K562 (cell line): ENCODE data around the gene SH2B2. TPM values are rescaled to one million over a fixed set of nuclear protein-coding genes. Genes with fewer than 3 reads are reported as not detected.

ENCODE experiments used
- ATAC-seq: fragments of 200-7000 bp; cut with Tn5 transposase; 3 replicates; pipeline ENCODE4 v1.9.1; 2020; ENCODE audit warnings: moderate library complexity
- BruUV-seq: library from RNA; stranded (reverse); fragments of 400-500 nt; replicated peaks from 2 replicates; lab custom pipeline; 2021; lab: Mats Ljungman, UMichigan
- CTCF ChIA-PET: fragments of 300-600 bp; formaldehyde crosslinking; extraction: SDS; loops from one replicate; lab custom pipeline; 2021; ENCODE audit warnings: low intra/inter-chr PET ratio; lab: Yijun Ruan, JAX
- POLR2A ChIA-PET: fragments of 300-600, 350-650 bp; sonication (Branson Sonifier 250); formaldehyde crosslinking; extraction: SDS; loops from one replicate; lab custom pipeline; 2021; ENCODE audit warnings: antibody characterized with exemption, inconsistent platforms; lab: Yijun Ruan, JAX
- DNase-seq, 4 experiments: peaks; one replicate each; pipeline versions ENCODE4 v3.0.0 to v3.0.0-alpha.2; 2011 to 2018; ENCODE audit warnings: low spot score in 3 of 4, mixed read lengths in 3 of 4; ENCODE audit errors: extremely low read depth in 1 of 4
- FAIRE-seq: peaks from 2 replicates; lab custom pipeline; 2011; peaks lifted over from hg19 to GRCh38; lab: Jason Lieb, UNC
- H2AFZ ChIP-seq: 2 replicates; pipeline ENCODE4 v1.6.0; 2011; ENCODE audit warnings: low read depth, low read length, control low read depth, inconsistent platforms
- H3K27ac ChIP-seq: fragments of 200-600 bp; 3 replicates; pipeline ENCODE4 v1.8.0; 2011; ENCODE audit warnings: low read depth, mild to moderate bottlenecking, control low read depth, inconsistent platforms, low read length, moderate library complexity, mixed read lengths; ENCODE audit errors: extremely low read depth
- H3K27me3 ChIP-seq, 2 experiments: fragments of 300-600 bp in 1 of 2; 2 replicates in 1 of 2; 3 replicates in 1 of 2; pipeline versions ENCODE4 v1.6.0 to v1.8.0; 2011; ENCODE audit warnings: inconsistent platforms in 2 of 2, low read length in 2 of 2, mild to moderate bottlenecking in 1 of 2, mixed read lengths in 1 of 2, moderate library complexity in 1 of 2; ENCODE audit not compliant: control insufficient read depth in 2 of 2, insufficient read depth in 2 of 2
- H3K36me3 ChIP-seq: fragments of 300-600 bp; 3 replicates; pipeline ENCODE4 v1.8.0; 2011; ENCODE audit warnings: mild to moderate bottlenecking, low read length, inconsistent platforms; ENCODE audit not compliant: control insufficient read depth, insufficient read depth
- H3K4me1 ChIP-seq, 2 experiments: fragments of 200-600 bp in 1 of 2; replicated peaks in 1 of 2; 2 replicates in 1 of 2; 3 replicates in 1 of 2; pipeline versions ENCODE4 v1.5.1 to v1.8.0; 2011; ENCODE audit warnings: inconsistent platforms in 2 of 2, low read length in 2 of 2, mild to moderate bottlenecking in 1 of 2, mixed read lengths in 1 of 2, moderate library complexity in 1 of 2; ENCODE audit not compliant: control insufficient read depth in 2 of 2, insufficient read depth in 2 of 2
- H3K4me2 ChIP-seq: 2 replicates; pipeline ENCODE4 v1.6.1; 2011; ENCODE audit warnings: low read length, control low read depth, inconsistent platforms, mixed read lengths; ENCODE audit not compliant: insufficient read depth
- H3K4me3 ChIP-seq: fragments of 200-600 bp; sonication (generic), shearing (Covaris generic); 2 replicates; pipeline ENCODE4 v1.5.1; 2016; ENCODE audit warnings: control low read depth, inconsistent platforms
- H3K79me2 ChIP-seq: fragments of 200-600 bp; 3 replicates; pipeline ENCODE4 v1.8.0; 2011; ENCODE audit warnings: low read length, inconsistent platforms; ENCODE audit not compliant: control insufficient read depth, insufficient read depth
- H3K9ac ChIP-seq, 2 experiments: 2 replicates each; pipeline versions ENCODE4 v1.6.0 to v1.6.1; 2011; ENCODE audit warnings: low read depth in 2 of 2, low read length in 2 of 2, control low read depth in 1 of 2, inconsistent platforms in 1 of 2, mild to moderate bottlenecking in 1 of 2, mixed read lengths in 1 of 2; ENCODE audit not compliant: insufficient read depth in 1 of 2
- H3K9me1 ChIP-seq: one replicate; pipeline ENCODE4 v1.6.0; 2011; ENCODE audit warnings: inconsistent platforms, mild to moderate bottlenecking, low read length, moderate library complexity; ENCODE audit not compliant: control insufficient read depth, insufficient read depth
- H3K9me3 ChIP-seq: replicated peaks from 2 replicates; pipeline ENCODE4 v1.5.1; 2011; ENCODE audit warnings: low read depth, low read length, inconsistent platforms; ENCODE audit not compliant: control insufficient read depth, insufficient read depth
- H4K20me1 ChIP-seq: replicated peaks from 2 replicates; pipeline ENCODE4 v1.6.1; 2011; ENCODE audit warnings: low read length, inconsistent platforms, mixed read lengths; ENCODE audit not compliant: control insufficient read depth, insufficient read depth
- CTCFL ChIP-seq: IDR thresholded peaks from 2 replicates; pipeline ENCODE4 v1.6.1; 2011; ENCODE audit warnings: borderline replicate concordance, low read depth, mild to moderate bottlenecking, moderate library complexity, low read length; ENCODE audit not compliant: insufficient read depth, poor library complexity, severe bottlenecking
- TBL1XR1 ChIP-seq, 2 experiments: IDR thresholded peaks; 2 replicates each; pipeline ENCODE4 v1.6.1; 2012; ENCODE audit warnings: improper control_type of control experiment in 2 of 2, low read length in 2 of 2, mild to moderate bottlenecking in 1 of 2
- WGBS: fragments of 100-300 bp; shearing (Covaris generic); methylation state at CpG from one replicate; pipeline ENCODE4 v1.1.6; 2016; ENCODE audit warnings: low coverage, mixed read lengths; ENCODE audit not compliant: insufficient coverage; ENCODE audit errors: missing lambda C conversion rate; 5-methylcytosine and 5-hydroxymethylcytosine counted together
- in situ Hi-C: fragments of 300-500 bp; cut with MboI; formaldehyde crosslinking; loops from 4 replicates; pipeline ENCODE4 v1.15.0; 2018; ENCODE audit warnings: inconsistent platforms, mixed read lengths
- intact Hi-C: fragments of 100-400 bp; cut with micrococcal nuclease; formaldehyde crosslinking; loops from 2 replicates; pipeline ENCODE4 v1.14.2; 2022
- polyA plus RNA-seq, 8 experiments: library from polyadenylated mRNA; depleted of rRNA in 4 of 8; stranded (reverse) in 5 of 8; unstranded in 3 of 8; fragments of >200 nt; fragmentation: Nextera tagmentation in 2 of 8; fragmentation: Illumina TruSeq in 1 of 8; extraction: Ambion mirVana in 2 of 8; extraction: Trizol in 1 of 8; gene quantifications; 2 replicates each; pipeline versions ENCODE4 v1.2.1 to v1.2.3, GENCODE V29; 2011 to 2014; ENCODE audit warnings: inconsistent platforms in 1 of 8, missing spikeins in 1 of 8
- total RNA-seq, 7 experiments: library from RNA; depleted of rRNA in 6 of 7; stranded (reverse); fragments of >200 nt in 6 of 7; fragmentation: Illumina TruSeq in 2 of 7; extraction: Trizol in 2 of 7; gene quantifications; 2 replicates each; pipeline versions ENCODE4 v1.2.1 to v1.2.3, GENCODE V29; 2011 to 2021; ENCODE audit warnings: low replicate concordance in 1 of 7

Gene SH2B2
- total and polyA plus RNA-seq, 9 of the 15 experiments (the other 6 are each of a cell fraction or from before 2014, with no cell fraction given): 0.03 to 0.89 (median 0.07) TPM; not detected in 4

GRCh38 chr7:102248456-102249395 is 37.9 kb upstream of the SH2B2 start:
- ChIA-PET CTCF (no interaction called here), POLR2A (interaction anchor here (0.6 kb wide), 1 partner anchor 10 kb away, joined by 3 read pairs; no protein-coding TSS in a partner anchor)
- no peak overlapping the region for H3K4me3 ChIP-seq
- H3K79me2 ChIP-seq: no peaks in the 10 kb centered on the region
- in situ Hi-C loops (no loop called here), intact Hi-C loops (no loop called here)
- H3K4me2 ChIP-seq: no peak overlapping the region
- H3K9ac ChIP-seq: no peak overlapping the region
- H3K36me3 ChIP-seq: peaks cover 18% of the 10 kb centered on the region; the same call in 2 of the 3 replicates
- peaks cover 18% of the 10 kb centered on the region in 2 experiments for H3K4me1 ChIP-seq
- H2AFZ ChIP-seq: no peak overlapping the region
- FAIRE-seq (no peak), ATAC-seq (no peak), DNase-seq (peak in 1 of 4 experiments; percentile 48)
- no peak overlapping the region for H3K27ac ChIP-seq
- no peaks in the 10 kb centered on the region for H3K9me1 ChIP-seq
- H4K20me1 ChIP-seq: peaks cover 5% of the 10 kb centered on the region; the same call in 1 of the 2 replicates
- 95% methylated on average over 51 of the region's 117 CpGs for WGBS
- no TSS peak for BruUV-seq
- no peaks in the 10 kb centered on the region for H3K9me3 ChIP-seq
- no peaks in the 10 kb centered on the region for H3K27me3 ChIP-seq
- TF ChIP-seq CTCFL (peak; percentile 33), TBL1XR1 (IDR thresholded peaks at IDR 0.05; ENCODE audit: low read length in 2 of 2) (no peak)
